RWPE2 (cell line): Measurements from ENCODE around the gene SOCS7.
A peak's percentile ranks its signal among the peaks of the same experiment; 100 is the strongest.

Source experiments
- ATAC-seq: fragments of 200-7000 bp; cut with Tn5 transposase; 3 replicates; pipeline ENCODE4 v1.9.1; 2021; ENCODE audit warnings: low read depth
- DNase-seq: peaks from one replicate; pipeline ENCODE4 v3.0.0-alpha.2; 2020; ENCODE audit warnings: low spot score
- H3K27ac ChIP-seq: fragments of 450-650 bp; 2 replicates; pipeline ENCODE4 v1.5.1; 2017; ENCODE audit warnings: mild to moderate bottlenecking; ENCODE audit not compliant: poor library complexity, severe bottlenecking
- H3K27me3 ChIP-seq: fragments of 250-450 bp; sonication (Bioruptor Pico); 2 replicates; pipeline ENCODE4 v1.5.1; 2021; ENCODE audit warnings: mild to moderate bottlenecking, moderate library complexity; ENCODE audit not compliant: insufficient read depth, poor library complexity, severe bottlenecking
- H3K36me3 ChIP-seq: fragments of 250-450 bp; sonication (Bioruptor Pico); 2 replicates; pipeline ENCODE4 v1.5.1; 2020; ENCODE audit warnings: low read depth, mild to moderate bottlenecking, moderate library complexity
- H3K4me1 ChIP-seq: fragments of 250-450 bp; sonication (Bioruptor Pico); 2 replicates; pipeline ENCODE4 v1.5.1; 2021; ENCODE audit warnings: mild to moderate bottlenecking, moderate library complexity; ENCODE audit not compliant: insufficient read depth, poor library complexity, severe bottlenecking
- H3K4me3 ChIP-seq: fragments of 250-450 bp; sonication (Bioruptor Pico); 2 replicates; pipeline ENCODE4 v1.5.1; 2021; ENCODE audit warnings: mild to moderate bottlenecking, moderate library complexity; ENCODE audit not compliant: severe bottlenecking
- H3K9me3 ChIP-seq: fragments of 250-450 bp; sonication (Bioruptor Pico); 2 replicates; pipeline ENCODE4 v1.5.1; 2021; ENCODE audit warnings: mild to moderate bottlenecking, moderate library complexity; ENCODE audit not compliant: severe bottlenecking
- TF ChIP-seq, protein P1 (sequence below): fragments of 450-650 bp; IDR thresholded peaks from one replicate; pipeline ENCODE4 v1.5.1; 2017; ENCODE audit warnings: mild to moderate bottlenecking, moderate library complexity; ENCODE audit not compliant: poor library complexity, severe bottlenecking

The SOCS7 gene

DNA sequence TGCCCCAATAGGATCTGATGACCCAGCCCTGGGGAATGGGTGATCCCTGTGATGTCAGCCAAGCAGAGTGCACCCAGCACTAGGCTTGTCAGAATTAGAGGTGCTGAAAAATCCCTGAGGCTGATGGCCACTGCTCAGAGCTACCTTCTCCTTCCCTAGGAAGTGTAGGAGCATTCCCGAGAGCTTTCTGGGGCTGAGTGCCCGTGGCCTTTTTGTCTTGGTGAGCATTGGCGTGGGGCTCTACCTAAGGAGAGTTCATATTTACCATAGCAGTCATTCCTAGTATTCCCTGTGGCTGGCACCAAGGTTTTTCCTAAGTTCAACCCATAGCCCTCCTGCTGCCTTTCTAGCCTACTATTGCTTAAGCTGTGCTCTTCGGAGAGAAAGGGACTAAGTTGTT lies 54.0 kb downstream of the SOCS7 start:
- TF ChIP-seq, protein P1, sequence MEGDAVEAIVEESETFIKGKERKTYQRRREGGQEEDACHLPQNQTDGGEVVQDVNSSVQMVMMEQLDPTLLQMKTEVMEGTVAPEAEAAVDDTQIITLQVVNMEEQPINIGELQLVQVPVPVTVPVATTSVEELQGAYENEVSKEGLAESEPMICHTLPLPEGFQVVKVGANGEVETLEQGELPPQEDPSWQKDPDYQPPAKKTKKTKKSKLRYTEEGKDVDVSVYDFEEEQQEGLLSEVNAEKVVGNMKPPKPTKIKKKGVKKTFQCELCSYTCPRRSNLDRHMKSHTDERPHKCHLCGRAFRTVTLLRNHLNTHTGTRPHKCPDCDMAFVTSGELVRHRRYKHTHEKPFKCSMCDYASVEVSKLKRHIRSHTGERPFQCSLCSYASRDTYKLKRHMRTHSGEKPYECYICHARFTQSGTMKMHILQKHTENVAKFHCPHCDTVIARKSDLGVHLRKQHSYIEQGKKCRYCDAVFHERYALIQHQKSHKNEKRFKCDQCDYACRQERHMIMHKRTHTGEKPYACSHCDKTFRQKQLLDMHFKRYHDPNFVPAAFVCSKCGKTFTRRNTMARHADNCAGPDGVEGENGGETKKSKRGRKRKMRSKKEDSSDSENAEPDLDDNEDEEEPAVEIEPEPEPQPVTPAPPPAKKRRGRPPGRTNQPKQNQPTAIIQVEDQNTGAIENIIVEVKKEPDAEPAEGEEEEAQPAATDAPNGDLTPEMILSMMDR = no peak
- ATAC-seq = no peak
- Histone ChIP-seq H3K4me3 (no peak overlapping the region), H3K4me1 (no peaks in the 10 kb centered on the region), H3K27ac (no peak overlapping the region), H3K27me3 (no peaks in the 10 kb centered on the region), H3K36me3 (no peaks in the 10 kb centered on the region), H3K9me3 (no peaks in the 10 kb centered on the region)
- no peak for DNase-seq

DNA sequence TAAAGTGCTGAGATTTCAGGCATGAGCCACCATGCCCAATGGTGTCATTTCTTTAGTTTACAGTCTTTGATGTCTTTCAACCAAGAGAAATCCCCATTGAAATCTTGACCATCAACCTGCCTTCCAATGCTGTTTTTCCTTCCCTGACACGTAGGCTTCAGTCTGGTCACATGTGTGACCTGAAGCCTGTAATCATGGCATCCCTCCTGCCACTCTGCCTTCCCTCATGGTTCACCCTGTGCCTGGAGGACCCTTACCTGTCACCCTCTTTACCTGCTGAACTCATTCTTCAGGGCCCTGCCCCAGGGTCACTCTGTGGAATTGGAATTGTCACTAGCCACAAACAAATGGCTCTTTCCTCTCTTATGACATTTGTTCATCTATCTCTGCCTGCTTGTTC lies 58.6 kb downstream of the SOCS7 start:
- no peak overlapping the region for H3K27ac ChIP-seq
- no peak for DNase-seq
- no peaks in the 10 kb centered on the region for H3K27me3 ChIP-seq
- ATAC-seq = no peak
- TF ChIP-seq, protein P1 = no peak
- peaks cover 5% of the 10 kb centered on the region for H3K4me1 ChIP-seq
- H3K9me3 ChIP-seq = no peaks in the 10 kb centered on the region
- no peaks in the 10 kb centered on the region for H3K36me3 ChIP-seq
- H3K4me3 ChIP-seq = no peak overlapping the region

GRCh38 chr17:38415250-38416194 lies 63.9 kb downstream of the SOCS7 start:
- Histone ChIP-seq H3K36me3 (no peaks in the 10 kb centered on the region), H3K9me3 (no peaks in the 10 kb centered on the region), H3K27me3 (peaks cover 25% of the 10 kb centered on the region), H3K4me1 (peaks cover 12% of the 10 kb centered on the region), H3K4me3 (peak overlapping the region; percentile 17), H3K27ac (no peak overlapping the region)
- no peak for DNase-seq
- ATAC-seq = peak; percentile 64
- TF ChIP-seq, protein P1 = no peak

GRCh38 chr17:38416840-38417209 lies 65.2 kb downstream of the SOCS7 start:
- Histone ChIP-seq H3K4me3 (no peak overlapping the region), H3K36me3 (no peaks in the 10 kb centered on the region), H3K27me3 (peaks cover 25% of the 10 kb centered on the region), H3K27ac (no peak overlapping the region), H3K4me1 (peaks cover 12% of the 10 kb centered on the region), H3K9me3 (no peaks in the 10 kb centered on the region)
- TF ChIP-seq, protein P1 = no peak
- no peak for DNase-seq
- ATAC-seq = no peak
